A549 (cell line): ENCODE measurements around the gene TXLNG. TPM values are rescaled to one million over a fixed set of nuclear protein-coding genes. Genes with fewer than 3 reads are reported as not detected.
A peak's percentile ranks its signal among the peaks of the same experiment; 100 is the strongest.

Experiments
- ATAC-seq, 2 experiments: fragments of 200-7000 bp in 1 of 2; fragments of >200 bp in 1 of 2; cut with Nextera tagmentation in 1 of 2; cut with Tn5 transposase in 1 of 2; 3 replicates each; pipeline versions ENCODE4 v1.8.0 to v1.9.1; 2018 to 2020; ENCODE audit warnings: mild to moderate bottlenecking in 1 of 2, moderate library complexity in 1 of 2
- CTCF ChIA-PET: fragments of 300-600 bp; sonication (Branson Sonifier 250); formaldehyde crosslinking; extraction: SDS; loops from one replicate; lab custom pipeline; 2021; ENCODE audit warnings: antibody characterized with exemption, inconsistent platforms; lab: Yijun Ruan, JAX
- POLR2A ChIA-PET: fragments of 350-600 bp; formaldehyde crosslinking; extraction: SDS; loops from one replicate; lab custom pipeline; 2021; ENCODE audit warnings: antibody characterized with exemption, inconsistent platforms; lab: Yijun Ruan, JAX
- DNase-seq, 2 experiments: peaks; one replicate each; pipeline versions ENCODE4 v3.0.0 to v3.0.0-alpha.2; 2011 to 2016; ENCODE audit warnings: low read depth in 1 of 2, low spot score in 1 of 2
- FAIRE-seq: peaks from 2 replicates; lab custom pipeline; 2011; peaks lifted over from hg19 to GRCh38; lab: Jason Lieb, UNC
- H3K27ac ChIP-seq, 2 experiments: fragments of >200 bp; sonication (Bioruptor Twin); formaldehyde crosslinking; 3 replicates each; pipeline ENCODE4 v1.5.1; 2016 to 2017
- H3K4me1 ChIP-seq: fragments of >200 bp; sonication (Bioruptor Twin); formaldehyde crosslinking; 3 replicates; pipeline ENCODE4 v1.6.1; 2016
- H3K4me2 ChIP-seq: fragments of >200 bp; sonication (Bioruptor Twin); formaldehyde crosslinking; 3 replicates; pipeline ENCODE4 v1.6.1; 2016
- H3K4me3 ChIP-seq: fragments of >200 bp; sonication (Bioruptor Twin); formaldehyde crosslinking; 3 replicates; pipeline ENCODE4 v1.5.1; 2016
- H3K9me3 ChIP-seq: fragments of >200 bp; sonication (Bioruptor Twin); formaldehyde crosslinking; 3 replicates; pipeline ENCODE4 v1.6.1; 2016
- CBX2 ChIP-seq: fragments of 200-600 bp; sonication (generic); IDR thresholded peaks from 2 replicates; pipeline ENCODE4 v1.6.1; 2016; ENCODE audit warnings: low read depth, mild to moderate bottlenecking, borderline replicate concordance
- CEBPB ChIP-seq, 2 experiments: fragments of >200 bp in 1 of 2; sonication (Bioruptor Twin) in 1 of 2; formaldehyde crosslinking in 1 of 2; IDR thresholded peaks; 2 replicates each; pipeline ENCODE4 v1.6.1; 2012 to 2016
- CHD2 ChIP-seq: fragments of 150-350 bp; IDR thresholded peaks from 2 replicates; pipeline ENCODE4 v1.6.1; 2014; ENCODE audit warnings: low read length; ENCODE audit not compliant: partially characterized antibody
- CTCF ChIP-seq: fragments of >200 bp; sonication (Bioruptor Twin); formaldehyde crosslinking; IDR thresholded peaks from 3 replicates; pipeline ENCODE4 v1.5.1; 2016
- EHMT2 ChIP-seq: fragments of 200-600 bp; sonication (generic); IDR thresholded peaks from 2 replicates; pipeline ENCODE4 v1.6.1; 2016; ENCODE audit warnings: antibody characterized with exemption, low read depth, mild to moderate bottlenecking, moderate library complexity
- ELK1 ChIP-seq: fragments of 150-350 bp; IDR thresholded peaks from 2 replicates; pipeline ENCODE4 v1.6.1; 2014; ENCODE audit warnings: low read depth, mild to moderate bottlenecking, low read length
- FOSB ChIP-seq: fragments of 250-450 bp; sonication (Bioruptor Pico); IDR thresholded peaks from 2 replicates; pipeline ENCODE4 v1.5.0; 2020; ENCODE audit warnings: mild to moderate bottlenecking, moderate library complexity
- GATA3 ChIP-seq: IDR thresholded peaks from 2 replicates; pipeline ENCODE4 v1.6.1; 2012; ENCODE audit warnings: borderline replicate concordance
- HDAC2 ChIP-seq: fragments of 200-600 bp; sonication (generic); IDR thresholded peaks from 2 replicates; pipeline ENCODE4 v1.6.1; 2016
- HEYL ChIP-seq: fragments of 250-450 bp; sonication (Bioruptor Pico); IDR thresholded peaks from 2 replicates; pipeline ENCODE4 v1.8.0; 2021; ENCODE audit warnings: mild to moderate bottlenecking, moderate library complexity
- HMGXB4 ChIP-seq: fragments of 250-450 bp; sonication (Bioruptor Pico); IDR thresholded peaks from 2 replicates; pipeline ENCODE4 v1.5.0; 2021; ENCODE audit warnings: mild to moderate bottlenecking, moderate library complexity, borderline replicate concordance
- HOXA7 ChIP-seq: fragments of 250-450 bp; sonication (Bioruptor Pico); IDR thresholded peaks from 2 replicates; pipeline ENCODE4 v1.5.0; 2020; ENCODE audit warnings: mild to moderate bottlenecking, moderate library complexity
- HOXB5 ChIP-seq: fragments of 250-450 bp; sonication (Bioruptor Pico); IDR thresholded peaks from 2 replicates; pipeline ENCODE4 v1.5.0; 2020; ENCODE audit warnings: mild to moderate bottlenecking, moderate library complexity
- JUNB ChIP-seq: fragments of >200 bp; sonication (Bioruptor Twin); formaldehyde crosslinking; IDR thresholded peaks from 2 replicates; pipeline ENCODE4 v1.6.1; 2016
- KDM1A ChIP-seq: fragments of 200-600 bp; sonication (generic); IDR thresholded peaks from 2 replicates; pipeline ENCODE4 v1.6.1; 2016; ENCODE audit warnings: low read depth, mild to moderate bottlenecking
- MAFK ChIP-seq: fragments of 450-650 bp; IDR thresholded peaks from 2 replicates; pipeline ENCODE4 v1.6.1; 2014; ENCODE audit not compliant: partially characterized antibody
- MYC ChIP-seq: IDR thresholded peaks from 2 replicates; pipeline ENCODE4 v1.6.1; 2012; ENCODE audit warnings: mild to moderate bottlenecking, inconsistent platforms, low read length, improper control_type of control experiment, borderline replicate concordance
- NPAS2 ChIP-seq: fragments of 250-450 bp; sonication (Bioruptor Pico); IDR thresholded peaks from 2 replicates; pipeline ENCODE4 v1.8.0; 2022; ENCODE audit warnings: mild to moderate bottlenecking, moderate library complexity, borderline replicate concordance
- NR3C1 ChIP-seq: fragments of >200 bp; sonication (Bioruptor Twin); formaldehyde crosslinking; IDR thresholded peaks from 3 replicates; pipeline ENCODE4 v1.6.1; 2017
- PHF8 ChIP-seq: fragments of 200-600 bp; sonication (generic); IDR thresholded peaks from 2 replicates; pipeline ENCODE4 v1.6.1; 2016; ENCODE audit warnings: low read depth, mild to moderate bottlenecking, antibody characterized with exemption, moderate library complexity, borderline replicate concordance
- RAD21 ChIP-seq, 2 experiments: fragments of >200 bp in 1 of 2; sonication (Bioruptor Twin) in 1 of 2; formaldehyde crosslinking in 1 of 2; IDR thresholded peaks in 1 of 2; conservative IDR thresholded peaks in 1 of 2; 2 replicates in 1 of 2; 3 replicates in 1 of 2; pipeline ENCODE4 v1.6.1; 2012 to 2018; ENCODE audit warnings: inconsistent platforms in 1 of 2
- ZC3H11A ChIP-seq: fragments of 450-650 bp; IDR thresholded peaks from 2 replicates; pipeline ENCODE4 v1.6.1; 2014; ENCODE audit warnings: antibody characterized with exemption, mild to moderate bottlenecking
- WGBS: methylation state at CpG from one replicate; pipeline ENCODE4 v1.1.6; 2017; ENCODE audit errors: missing lambda C conversion rate; 5-methylcytosine and 5-hydroxymethylcytosine counted together
- polyA plus RNA-seq, 4 experiments: library from polyadenylated mRNA; depleted of rRNA in 3 of 4; stranded (reverse); fragments of >200 nt; fragmentation: RNase III in 1 of 4; extraction: RNeasy Plus Mini Kit Qiagen cat#74134 plus additional on column Dnase treatment in 1 of 4; gene quantifications; 2 replicates in 3 of 4; 3 replicates in 1 of 4; pipeline ENCODE4 v1.2.3, GENCODE V29; 2011 to 2017
- TF ChIP-seq, protein P1 (sequence below): IDR thresholded peaks from 2 replicates; pipeline ENCODE4 v1.6.1; 2012; ENCODE audit warnings: low read depth, borderline replicate concordance

The TXLNG gene
- polyA plus RNA-seq, 2 of the 4 experiments (the other 2 are of a cell fraction) = 16.0 to 36.8 TPM

DNA sequence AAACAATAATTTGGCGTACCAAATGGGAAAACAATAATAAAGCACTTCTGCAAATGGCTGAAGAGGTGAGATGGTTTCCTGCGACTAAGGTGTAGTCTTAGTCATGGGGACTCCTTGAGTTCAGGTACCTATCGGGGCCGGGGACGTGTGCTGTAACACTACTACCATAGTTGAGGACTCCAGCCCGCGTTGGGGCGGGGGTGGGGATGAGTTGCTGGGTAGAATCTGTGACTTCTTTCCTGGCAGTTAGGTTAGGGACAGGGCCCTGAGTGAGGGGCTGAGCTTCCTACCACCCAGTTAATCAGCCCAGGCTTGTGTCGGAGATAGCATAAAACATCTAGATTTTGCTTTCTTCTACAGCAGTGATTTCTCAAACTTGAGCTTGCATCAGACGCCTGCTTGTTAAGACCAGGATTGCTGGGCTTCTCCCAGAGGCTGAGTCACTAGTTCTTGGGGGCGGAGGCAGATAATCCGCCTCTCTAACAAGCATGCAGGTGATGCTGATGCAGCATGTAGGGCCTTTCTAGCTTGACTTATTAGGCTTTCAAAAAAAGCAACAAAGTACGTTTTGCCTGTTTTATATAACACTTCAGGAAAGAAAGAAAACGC, 53.7 kb downstream of the TXLNG start:
- peak; percentile 19 to 45; a peak in 1 of 6 replicates for ATAC-seq
- H3K4me2 ChIP-seq = peak overlapping the region; percentile 4; the same call in 1 of the 3 replicates
- TF ChIP-seq MAFK (peak; percentile 60), NPAS2 (CRISPR knock-in tag) (no peak)
- TF ChIP-seq, all 56 proteins: peak for 1
- DNase-seq (peak in 1 of 2 experiments; percentile 39), FAIRE-seq (no peak)
- ChIA-PET POLR2A (no interaction called here), CTCF (interaction anchor here (0.8 to 1.6 kb wide), 5 partner anchors 12 to 243 kb away, joined by 3 to 4 read pairs (median 3); no protein-coding TSS in a partner anchor)
- Histone ChIP-seq H3K4me1 (peaks cover 30% of the 10 kb centered on the region), H3K27ac (peak overlapping the region; percentile 51 to 80; a peak in 5 of 6 replicates), H3K4me3 (no peak overlapping the region), H3K9me3 (no peaks in the 10 kb centered on the region)
- 83% methylated on average over 11 of the region's 14 CpGs for WGBS

- Histone ChIP-seq H3K4me3 (no peak overlapping the region), H3K4me2 (no peak overlapping the region), H3K4me1 (peaks cover 26% of the 10 kb centered on the region), H3K27ac (no peak overlapping the region), H3K9me3 (no peaks in the 10 kb centered on the region)
- TF ChIP-seq CHD2 (no peak), HOXB5 (CRISPR knock-in tag) (no peak), CEBPB (IDR thresholded peaks at IDR 0.05) (no peak), HOXA7 (no peak), CTCF (no peak), CBX2 (no peak), ZC3H11A (no peak), HDAC2 (no peak), GATA3 (no peak), PHF8 (no peak), NR3C1 (no peak), EHMT2 (no peak), FOSB (CRISPR knock-in tag) (no peak)
- TF ChIP-seq, protein P1, sequence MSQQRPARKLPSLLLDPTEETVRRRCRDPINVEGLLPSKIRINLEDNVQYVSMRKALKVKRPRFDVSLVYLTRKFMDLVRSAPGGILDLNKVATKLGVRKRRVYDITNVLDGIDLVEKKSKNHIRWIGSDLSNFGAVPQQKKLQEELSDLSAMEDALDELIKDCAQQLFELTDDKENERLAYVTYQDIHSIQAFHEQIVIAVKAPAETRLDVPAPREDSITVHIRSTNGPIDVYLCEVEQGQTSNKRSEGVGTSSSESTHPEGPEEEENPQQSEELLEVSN = no peak
- DNase-seq = no peak
- ChIA-PET CTCF (interaction anchor here (1.1 kb wide), 1 partner anchor 40 kb away, joined by 3 read pairs; no protein-coding TSS in a partner anchor), POLR2A (no interaction called here)
- WGBS = 86% methylated on average over 3 of the region's 3 CpGs
- no peak for ATAC-seq
- no peak for FAIRE-seq
These were observed 56.4 kb downstream of the TXLNG start for GRCh38 chrX:16842684-16843083.

DNA sequence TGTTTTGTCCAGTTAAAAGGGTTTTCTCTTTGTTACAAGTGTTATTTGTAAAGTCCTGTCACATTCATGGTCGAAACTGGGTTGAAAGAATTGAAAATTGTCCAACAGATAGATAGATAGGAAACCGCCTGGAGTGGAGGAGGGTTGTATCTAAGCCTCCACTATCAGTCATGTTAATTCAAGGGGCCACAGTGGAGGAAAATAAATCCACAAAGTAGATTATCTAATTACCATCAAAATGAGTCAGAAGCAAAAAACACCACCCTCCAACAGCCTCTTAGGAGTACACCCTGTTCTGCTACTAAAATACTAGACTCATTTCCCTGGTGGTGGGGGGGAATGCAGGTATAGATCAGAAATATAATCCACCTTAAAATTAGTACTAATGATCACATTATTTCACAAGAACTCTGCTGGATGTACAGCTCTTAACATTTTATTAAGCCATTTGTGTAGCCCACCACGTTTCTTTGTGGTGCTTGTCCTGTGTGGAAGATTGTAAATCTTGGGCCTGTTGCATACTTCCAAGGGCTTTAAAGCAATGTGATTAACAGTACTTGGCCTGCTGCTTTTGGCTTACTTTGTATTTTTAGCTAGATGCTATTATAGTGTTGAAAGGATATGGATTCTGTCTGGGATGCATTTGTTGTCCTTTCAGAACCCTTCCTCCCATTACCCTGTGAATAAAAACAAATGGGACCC, 57.1 kb downstream of the TXLNG start:
- H3K27ac ChIP-seq = no peak overlapping the region
- TF ChIP-seq JUNB = no peak
- TF ChIP-seq EHMT2 = no peak
- TF ChIP-seq KDM1A = no peak
- TF ChIP-seq MYC = no peak
- no peak for TF ChIP-seq FOSB (CRISPR knock-in tag)
- no peak for TF ChIP-seq ELK1
- TF ChIP-seq GATA3 = no peak
- TF ChIP-seq HEYL (CRISPR knock-in tag) = no peak
- no peak for TF ChIP-seq RAD21 (conservative IDR thresholded peaks at IDR 0.05 in 1 of 2, IDR thresholded peaks at IDR 0.05 in 1 of 2)
- no peak for TF ChIP-seq HMGXB4
- POLR2A ChIA-PET = no interaction called here
- DNase-seq = no peak
- peaks cover 20% of the 10 kb centered on the region for H3K4me1 ChIP-seq
- 73% methylated on average over 3 of the region's 3 CpGs for WGBS
- CTCF ChIA-PET = no interaction called here
- H3K4me3 ChIP-seq = no peak overlapping the region
- no peak for ATAC-seq
- FAIRE-seq = no peak
- no peaks in the 10 kb centered on the region for H3K9me3 ChIP-seq
- H3K4me2 ChIP-seq = no peak overlapping the region
